ENCODE measurements around the gene UIMC1. TPM values are rescaled to one million over a fixed set of nuclear protein-coding genes. Genes with fewer than 3 reads are reported as not detected.

The UIMC1 gene
- polyA plus RNA-seq, 1 of the 3 experiments (the other 2 are of a cell fraction) = 19.9 TPM

- H3K27me3 ChIP-seq (ENCODE audit: insufficient read depth) = no peaks in the 10 kb centered on the region
- DNase-seq = no peak
- no peaks in the 10 kb centered on the region for H4K20me1 ChIP-seq (ENCODE audit: insufficient read depth)
- no peak overlapping the region for H3K4me2 ChIP-seq
- H3K9me2 ChIP-seq = no peaks in the 10 kb centered on the region
- H3K4me1 ChIP-seq (ENCODE audit: control insufficient read depth in 1 of 2, insufficient read depth in 2 of 2, low read depth in 1 of 2, low read length in 1 of 2) = peaks cover 0 to 5% of the 10 kb centered on the region in 2 experiments; a peak in 1 of 4 replicates
- 93% methylated on average over 1 of the region's 1 CpG for WGBS (ENCODE audit: low lambda C conversion rate)
- H3K79me2 ChIP-seq (ENCODE audit: insufficient read depth) = peaks cover 70% of the 10 kb centered on the region
- H3F3A ChIP-seq (replicated peaks; ENCODE audit: insufficient read depth) = peaks cover 10% of the 10 kb centered on the region
- peaks cover 6 to 12% of the 10 kb centered on the region in 2 experiments for H3K36me3 ChIP-seq (replicated peaks in 1 of 2; ENCODE audit: control insufficient read depth in 1 of 2, insufficient read depth in 2 of 2, low read length in 1 of 2)
- ChIA-PET CTCF (interaction anchor here (1.6 kb wide), 1 partner anchor 364 kb away, joined by 7 read pairs; no protein-coding TSS in a partner anchor), POLR2A (no interaction called here)
- H2AFZ ChIP-seq (ENCODE audit: low read depth) = no peak overlapping the region
- H3K4me3 ChIP-seq (ENCODE audit: low read depth in 2 of 2, low read length in 1 of 2) = no peak overlapping the region
- H3K27ac ChIP-seq (ENCODE audit: low read depth in 2 of 2, low read length in 1 of 2) = no peak overlapping the region
- no peak overlapping the region for H3K9ac ChIP-seq
- H3K9me3 ChIP-seq = no peaks in the 10 kb centered on the region
- TF ChIP-seq CTCF (IDR thresholded peaks at IDR 0.05) = no peak
- TF ChIP-seq FOXM1 (IDR thresholded peaks at IDR 0.05; ENCODE audit: low read depth) = no peak
- no peak for TF ChIP-seq MAX (IDR thresholded peaks at IDR 0.05; ENCODE audit: low read depth)
- TF ChIP-seq TCF12 (IDR thresholded peaks at IDR 0.05) = no peak
- TF ChIP-seq RAD21 (IDR thresholded peaks at IDR 0.05; ENCODE audit: low read length) = no peak
- TF ChIP-seq NRF1 (IDR thresholded peaks at IDR 0.05; ENCODE audit: low read depth, low read length) = no peak
- no peak for TF ChIP-seq YY1 (IDR thresholded peaks at IDR 0.05; ENCODE audit: low read depth)
- no peak for TF ChIP-seq POLR2AphosphoS5 (IDR thresholded peaks at IDR 0.05; ENCODE audit: low read depth, low read length)
- TF ChIP-seq ELF1 (IDR thresholded peaks at IDR 0.05) = no peak
- no peak for TF ChIP-seq USF1 (IDR thresholded peaks at IDR 0.05; ENCODE audit: borderline replicate concordance, low read depth)
- TF ChIP-seq PBX3 (IDR thresholded peaks at IDR 0.05) = no peak
- no peak for TF ChIP-seq EP300 (IDR thresholded peaks at IDR 0.05; ENCODE audit: borderline replicate concordance in 1 of 2, low read depth in 1 of 2, low read length in 1 of 2)
- no peak for TF ChIP-seq NFIC (IDR thresholded peaks at IDR 0.05; ENCODE audit: borderline replicate concordance)
- TF ChIP-seq USF2 (IDR thresholded peaks at IDR 0.05; ENCODE audit: borderline replicate concordance, low read depth, low read length) = no peak
- TF ChIP-seq ZBTB33 (IDR thresholded peaks at IDR 0.05; ENCODE audit: borderline replicate concordance, low read depth) = no peak
- no peak for TF ChIP-seq RFX5 (IDR thresholded peaks at IDR 0.05; ENCODE audit: low read length)
- no peak for TF ChIP-seq GABPA (IDR thresholded peaks at IDR 0.05; ENCODE audit: low read depth)
Measured at GRCh38 chr5:177024559-177024958, 18.0 kb upstream of the UIMC1 start.
